CD8-positive, alpha-beta memory T cell (primary cell): Measurements from ENCODE around the gene EIF1AD. TPM values are rescaled to one million over a fixed set of nuclear protein-coding genes. Genes with fewer than 3 reads are reported as not detected.

ENCODE experiments used
- CTCF ChIA-PET: fragments of 350-600 bp; sonication (Branson Sonifier 250); formaldehyde crosslinking; loops from one replicate; lab custom pipeline; 2021; ENCODE audit warnings: antibody characterized with exemption; lab: Charles Lee
- POLR2A ChIA-PET: fragments of 350-600 bp; sonication (Branson Sonifier 250); formaldehyde crosslinking; loops from one replicate; lab custom pipeline; 2021; ENCODE audit warnings: antibody characterized with exemption; lab: Charles Lee
- DNase-seq, 5 donors: peaks; one replicate each; pipeline versions ENCODE4 v3.0.0 to v3.0.0-alpha.2; 2020 to 2022; ENCODE audit warnings: mixed read lengths in 1 of 5
- H3K27ac ChIP-seq: one replicate; pipeline ENCODE4 v1.7.0; 2013; ENCODE audit warnings: low read depth, mild to moderate bottlenecking, low read length, moderate library complexity
- H3K27me3 ChIP-seq: 2 replicates; pipeline ENCODE4 v1.7.0; 2013; ENCODE audit warnings: low read length, mild to moderate bottlenecking; ENCODE audit not compliant: insufficient read depth, poor library complexity, severe bottlenecking
- H3K36me3 ChIP-seq: 2 replicates; pipeline ENCODE4 v1.7.0; 2013; ENCODE audit warnings: mild to moderate bottlenecking, low read length, moderate library complexity; ENCODE audit not compliant: insufficient read depth
- H3K4me1 ChIP-seq: 2 replicates; pipeline ENCODE4 v1.7.0; 2013; ENCODE audit warnings: mild to moderate bottlenecking, low read length, moderate library complexity; ENCODE audit not compliant: insufficient read depth
- H3K4me3 ChIP-seq: 2 replicates; pipeline ENCODE4 v1.7.0; 2013; ENCODE audit warnings: mild to moderate bottlenecking, low read length
- H3K9me3 ChIP-seq: 2 replicates; pipeline ENCODE4 v1.7.0; 2013; ENCODE audit warnings: mild to moderate bottlenecking, low read length
- H3K27ac Mint-ChIP-seq, 8 donors: one replicate each; pipeline ENCODE4 v1.8.0; 2020 to 2021; ENCODE audit warnings: mixed read lengths in 8 of 8, mild to moderate bottlenecking in 6 of 8, inconsistent platforms in 3 of 8, moderate library complexity in 3 of 8
- H3K27me3 Mint-ChIP-seq, 2 donors: one replicate each; pipeline ENCODE4 v1.8.0; 2020 to 2021; ENCODE audit warnings: mixed read lengths in 2 of 2, mild to moderate bottlenecking in 1 of 2, moderate library complexity in 1 of 2
- H3K36me3 Mint-ChIP-seq, 3 donors: one replicate each; pipeline ENCODE4 v1.8.0; 2020 to 2021; ENCODE audit warnings: mixed read lengths in 3 of 3, inconsistent platforms in 1 of 3, mild to moderate bottlenecking in 1 of 3
- H3K4me1 Mint-ChIP-seq, 3 donors: one replicate each; pipeline ENCODE4 v1.8.0; 2020 to 2021; ENCODE audit warnings: mixed read lengths in 3 of 3, inconsistent platforms in 1 of 3, mild to moderate bottlenecking in 1 of 3
- H3K4me3 Mint-ChIP-seq, 7 donors: one replicate each; pipeline ENCODE4 v1.8.0; 2020 to 2021; ENCODE audit warnings: mixed read lengths in 7 of 7, mild to moderate bottlenecking in 6 of 7, moderate library complexity in 4 of 7, inconsistent platforms in 2 of 7
- H3K9me3 Mint-ChIP-seq, 5 donors: one replicate each; pipeline ENCODE4 v1.8.0; 2020 to 2022; ENCODE audit warnings: mixed read lengths in 5 of 5, mild to moderate bottlenecking in 3 of 5, moderate library complexity in 2 of 5, inconsistent platforms in 1 of 5
- polyA plus RNA-seq: library from polyadenylated mRNA; unstranded; fragments of 300-500 nt; fragmentation: Illumina TruSeq; gene quantifications from one replicate; pipeline ENCODE4 v1.2.3, GENCODE V29; 2021
- total RNA-seq, 2 experiments: library from RNA; stranded (reverse); gene quantifications; one replicate each; pipeline ENCODE4 v1.2.3, GENCODE V29; 2021

Gene EIF1AD
- total and polyA plus RNA-seq, 3 experiments from 2014 or later: 16.1 to 81.3 (median 81.2) TPM

DNA sequence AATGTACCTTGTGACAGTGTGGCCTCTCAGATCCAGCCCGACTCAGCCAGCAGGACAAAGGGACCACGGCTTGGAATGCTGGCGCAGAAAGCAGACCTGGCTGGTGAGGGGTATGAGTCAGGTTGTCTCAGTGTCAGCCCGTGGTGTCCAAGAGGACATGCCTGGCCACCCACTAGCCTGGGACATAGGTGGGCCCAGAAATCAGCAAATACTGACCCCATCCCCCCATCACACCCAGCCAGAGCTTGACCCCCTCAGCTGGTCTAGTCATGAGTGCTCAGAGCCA, 4.9 kb upstream of the EIF1AD start:
- Mint-ChIP-seq H3K36me3 (peaks cover 0 to 23% (median 0%) of the 10 kb centered on the region in 3 donors), H3K4me3 (peak overlapping the region in 1 of 7 donors; percentile 61), H3K9me3 (no peaks in the 10 kb centered on the region), H3K27me3 (peaks cover 5 to 10% of the 10 kb centered on the region in 2 donors), H3K27ac (peak overlapping the region in 2 of 8 donors; percentile 22 to 92), H3K4me1 (peaks cover 17 to 23% (median 19%) of the 10 kb centered on the region in 3 donors)
- no peak overlapping the region for H3K27ac ChIP-seq
- H3K9me3 ChIP-seq: no peaks in the 10 kb centered on the region
- peaks cover 8% of the 10 kb centered on the region for H3K4me1 ChIP-seq
- no peak for DNase-seq
- ChIA-PET CTCF (no interaction called here), POLR2A (no interaction called here)
- peaks cover 11% of the 10 kb centered on the region for H3K36me3 ChIP-seq
- peaks cover 4% of the 10 kb centered on the region for H3K27me3 ChIP-seq
- H3K4me3 ChIP-seq: no peak overlapping the region

DNA sequence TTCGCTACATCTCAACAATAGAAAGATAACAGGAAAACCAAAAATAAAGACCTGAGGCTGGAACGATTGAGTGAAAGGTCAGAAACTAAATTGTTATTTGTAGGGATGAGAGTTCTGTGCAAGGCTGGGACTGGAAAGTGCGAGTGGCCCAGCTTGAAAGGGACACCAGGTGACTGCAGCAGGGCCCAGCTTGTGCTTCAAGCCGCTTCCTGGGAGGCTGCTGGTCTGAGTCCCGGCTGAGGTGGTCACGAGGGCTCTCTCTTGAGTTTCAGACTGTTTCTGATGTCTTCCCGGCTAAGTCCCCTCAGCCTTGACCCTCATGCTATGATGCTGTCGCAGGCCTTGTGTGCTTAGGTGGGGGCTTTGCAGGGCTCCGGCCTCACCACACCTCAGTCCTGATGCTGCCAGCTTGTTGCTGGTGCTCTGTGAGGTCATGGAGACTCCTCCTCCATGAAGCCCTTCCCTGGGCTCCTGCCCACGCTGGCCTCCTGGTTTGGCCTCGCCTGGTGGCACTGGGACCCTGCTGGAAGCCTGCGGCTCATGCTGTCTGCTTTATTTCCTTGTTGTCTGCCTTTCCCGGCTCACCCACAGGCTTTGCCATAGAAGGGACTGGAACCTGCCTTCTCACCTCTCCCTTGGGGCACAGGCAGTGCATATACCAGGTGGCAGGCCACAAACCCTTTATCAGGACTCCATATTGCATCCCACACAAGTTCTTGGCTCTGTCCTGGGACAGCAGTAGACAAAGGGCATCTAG, 4.4 kb upstream of the EIF1AD start:
- peaks cover 9% of the 10 kb centered on the region for H3K4me1 ChIP-seq
- POLR2A ChIA-PET: no interaction called here
- CTCF ChIA-PET: no interaction called here
- Mint-ChIP-seq H3K36me3 (peaks cover 0 to 28% (median 0%) of the 10 kb centered on the region in 3 donors), H3K4me3 (peak overlapping the region in 1 of 7 donors; percentile 61), H3K4me1 (peaks cover 22 to 28% (median 24%) of the 10 kb centered on the region in 3 donors), H3K27ac (peak overlapping the region in 2 of 8 donors; percentile 22 to 92), H3K27me3 (peaks cover 5 to 6% of the 10 kb centered on the region in 2 donors), H3K9me3 (no peaks in the 10 kb centered on the region)
- no peak overlapping the region for H3K27ac ChIP-seq
- no peaks in the 10 kb centered on the region for H3K9me3 ChIP-seq
- peaks cover under 1% of the 10 kb centered on the region for H3K27me3 ChIP-seq
- DNase-seq: no peak
- H3K4me3 ChIP-seq: no peak overlapping the region
- peaks cover 11% of the 10 kb centered on the region for H3K36me3 ChIP-seq

DNA sequence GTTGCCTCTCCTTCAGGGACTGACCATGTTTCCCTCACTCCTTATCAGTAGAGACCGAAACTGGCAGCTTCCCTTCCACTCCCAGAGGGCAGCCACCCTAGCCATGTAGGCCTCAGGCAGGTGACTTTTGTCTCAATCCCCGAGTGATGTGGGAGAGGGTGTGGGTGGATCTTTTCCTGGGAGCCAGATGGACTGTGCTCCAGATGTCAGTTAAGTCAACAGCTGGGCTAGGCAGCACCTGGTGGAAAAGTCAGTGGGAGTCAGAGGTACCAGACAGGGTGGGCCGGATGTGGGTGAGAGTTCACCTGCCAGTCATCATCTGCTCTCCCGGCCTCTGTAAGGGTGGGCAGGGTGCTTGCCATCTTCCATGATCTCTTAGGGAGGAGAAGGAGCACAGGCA, 2.2 kb upstream of the EIF1AD start:
- Histone ChIP-seq H3K27me3 (no peaks in the 10 kb centered on the region), H3K9me3 (no peaks in the 10 kb centered on the region), H3K4me3 (no peak overlapping the region), H3K27ac (no peak overlapping the region), H3K4me1 (peaks cover 20% of the 10 kb centered on the region), H3K36me3 (peaks cover 22% of the 10 kb centered on the region)
- DNase-seq: no peak
- ChIA-PET CTCF (no interaction called here), POLR2A (no interaction called here)
- peaks cover 0 to 44% (median 0%) of the 10 kb centered on the region in 3 donors for H3K36me3 Mint-ChIP-seq
- no peaks in the 10 kb centered on the region for H3K9me3 Mint-ChIP-seq
- peaks cover 0 to 3% of the 10 kb centered on the region in 2 donors for H3K27me3 Mint-ChIP-seq
- H3K27ac Mint-ChIP-seq: peak overlapping the region in 3 of 8 donors; percentile 73 to 95 (median 90)
- peak overlapping the region in 6 of 7 donors; percentile 39 to 97 (median 60) for H3K4me3 Mint-ChIP-seq
- H3K4me1 Mint-ChIP-seq: peaks cover 32 to 45% (median 42%) of the 10 kb centered on the region in 3 donors

DNA sequence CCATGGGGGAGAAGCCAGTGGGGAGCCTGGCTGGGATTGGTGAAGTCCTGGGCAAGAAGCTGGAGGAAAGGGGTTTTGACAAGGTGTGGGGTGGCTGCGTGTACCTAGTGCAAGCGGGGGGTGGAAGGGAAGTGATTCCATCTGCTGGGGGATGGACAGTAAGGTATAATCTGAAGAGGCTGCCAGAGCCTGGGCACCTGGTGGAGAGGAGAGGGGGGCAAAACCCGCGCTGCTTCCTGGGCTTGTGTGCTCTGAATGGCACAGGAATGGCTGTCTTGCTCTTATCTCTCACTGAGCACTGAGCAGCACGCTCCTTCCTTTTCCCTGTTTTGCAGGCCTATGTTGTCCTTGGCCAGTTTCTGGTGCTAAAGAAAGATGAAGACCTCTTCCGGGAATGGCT, 1.3 kb upstream of the EIF1AD start:
- CTCF ChIA-PET: interaction anchor here (0.7 to 1.5 kb wide), 7 partner anchors 10 to 292 kb away, joined by 3 to 7 read pairs (median 4); partner anchors contain the start of genes FIBP and KAT5
- peaks cover 29% of the 10 kb centered on the region for H3K36me3 ChIP-seq
- peak overlapping the region; percentile 81 to 96 (median 89) for H3K27ac Mint-ChIP-seq
- no peaks in the 10 kb centered on the region for H3K9me3 ChIP-seq
- H3K9me3 Mint-ChIP-seq: no peaks in the 10 kb centered on the region
- H3K27me3 Mint-ChIP-seq: peaks cover 0 to 3% of the 10 kb centered on the region in 2 donors
- peak overlapping the region; percentile 97 to 100 (median 99) for H3K4me3 Mint-ChIP-seq
- H3K27ac ChIP-seq: peak overlapping the region; percentile 95
- H3K36me3 Mint-ChIP-seq: peaks cover 0 to 53% (median 4%) of the 10 kb centered on the region in 3 donors
- H3K4me3 ChIP-seq: peak overlapping the region; percentile 99
- POLR2A ChIA-PET: interaction anchor here (0.5 to 1.5 kb wide), 4 partner anchors 19 to 1784 kb away, joined by 3 to 9 read pairs (median 3); partner anchors contain the start of gene CCDC85B
- H3K27me3 ChIP-seq: no peaks in the 10 kb centered on the region
- DNase-seq: no peak
- peaks cover 20% of the 10 kb centered on the region for H3K4me1 ChIP-seq
- peaks cover 33 to 47% (median 44%) of the 10 kb centered on the region in 3 donors for H3K4me1 Mint-ChIP-seq

DNA sequence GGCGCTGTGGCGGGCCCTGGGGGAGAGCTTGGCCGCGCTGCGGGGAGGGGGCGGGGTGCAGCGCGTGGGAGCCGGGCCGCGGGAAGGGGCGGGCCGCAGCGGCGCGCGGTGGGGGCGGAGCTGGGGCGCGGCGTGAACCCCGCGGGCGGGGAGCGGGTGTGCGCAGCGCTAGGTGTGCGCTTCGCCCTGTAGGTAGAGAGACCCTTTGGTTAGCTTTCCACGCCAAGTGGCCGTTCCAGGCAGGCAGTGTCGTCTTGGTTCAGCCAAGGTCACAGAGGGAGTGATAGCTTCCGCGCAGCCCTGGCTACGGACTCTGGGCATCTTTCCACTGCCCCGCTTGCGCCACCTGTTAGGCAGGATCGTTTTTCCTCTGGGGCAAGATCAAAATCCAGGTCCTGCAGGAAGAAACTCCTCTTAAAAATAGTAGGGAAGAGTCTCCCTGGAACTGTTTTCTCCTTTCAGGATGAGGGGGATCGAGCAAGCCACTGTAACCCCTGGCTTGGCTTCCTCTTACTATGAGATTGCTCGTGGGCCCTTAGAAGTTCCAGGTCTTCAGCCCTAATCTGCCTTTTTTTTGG, 780 bp upstream of the EIF1AD start:
- no peaks in the 10 kb centered on the region for H3K9me3 Mint-ChIP-seq
- ChIA-PET POLR2A (interaction anchor here (0.5 to 1.5 kb wide), 8 partner anchors 20 to 1784 kb away, joined by 3 to 9 read pairs (median 3); partner anchors contain the start of genes CCDC85B, FIBP and MUS81), CTCF (interaction anchor here (0.7 to 1.5 kb wide), 8 partner anchors 10 to 291 kb away, joined by 3 to 7 read pairs (median 4); partner anchors contain the start of genes FIBP and KAT5)
- Histone ChIP-seq H3K27me3 (no peaks in the 10 kb centered on the region), H3K9me3 (no peaks in the 10 kb centered on the region), H3K4me3 (peak overlapping the region; percentile 99), H3K27ac (peak overlapping the region; percentile 95), H3K36me3 (peaks cover 34% of the 10 kb centered on the region), H3K4me1 (peaks cover 20% of the 10 kb centered on the region)
- H3K27me3 Mint-ChIP-seq: peaks cover 0 to 3% of the 10 kb centered on the region in 2 donors
- H3K27ac Mint-ChIP-seq: peak overlapping the region; percentile 87 to 100 (median 98)
- peak in 1 of 5 donors; percentile 65 for DNase-seq
- H3K4me3 Mint-ChIP-seq: peak overlapping the region; percentile 97 to 100 (median 99)
- H3K4me1 Mint-ChIP-seq: peaks cover 33 to 49% (median 46%) of the 10 kb centered on the region in 3 donors
- H3K36me3 Mint-ChIP-seq: peaks cover 2 to 58% (median 7%) of the 10 kb centered on the region in 3 donors

DNA sequence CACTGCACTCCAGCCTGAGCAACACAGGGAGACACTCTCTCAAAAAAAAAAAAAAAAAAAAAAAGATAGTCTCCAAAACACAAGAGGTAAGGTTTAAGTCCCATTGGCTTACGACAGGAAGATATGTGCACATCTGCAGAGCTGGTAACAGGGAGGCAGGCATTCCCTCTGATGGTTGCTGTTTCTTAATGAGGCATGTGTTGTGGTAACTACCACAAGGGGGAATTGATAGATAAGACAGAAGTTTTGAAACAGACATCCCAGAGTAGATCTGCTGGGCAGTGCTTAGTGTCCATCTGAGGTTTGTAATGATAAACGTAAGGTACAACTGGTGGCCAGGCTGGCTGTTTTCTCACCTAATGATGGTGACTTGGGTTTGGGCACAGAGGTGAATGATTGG, 4.7 kb downstream of the EIF1AD start:
- Mint-ChIP-seq H3K4me1 (peaks cover 20 to 36% (median 34%) of the 10 kb centered on the region in 3 donors), H3K36me3 (peaks cover 7 to 58% (median 12%) of the 10 kb centered on the region in 3 donors), H3K4me3 (peak overlapping the region in 1 of 7 donors; percentile 60), H3K27me3 (peaks cover 0 to 2% of the 10 kb centered on the region in 2 donors), H3K27ac (peak overlapping the region in 1 of 8 donors; percentile 47), H3K9me3 (no peaks in the 10 kb centered on the region)
- Histone ChIP-seq H3K27ac (no peak overlapping the region), H3K4me3 (no peak overlapping the region), H3K4me1 (peaks cover 12% of the 10 kb centered on the region), H3K27me3 (no peaks in the 10 kb centered on the region), H3K9me3 (no peaks in the 10 kb centered on the region), H3K36me3 (peaks cover 33% of the 10 kb centered on the region)
- CTCF ChIA-PET: interaction anchor here (0.7 kb wide), 1 partner anchor 113 kb away, joined by 4 read pairs; no protein-coding TSS in a partner anchor
- no peak for DNase-seq
- POLR2A ChIA-PET: no interaction called here

DNA sequence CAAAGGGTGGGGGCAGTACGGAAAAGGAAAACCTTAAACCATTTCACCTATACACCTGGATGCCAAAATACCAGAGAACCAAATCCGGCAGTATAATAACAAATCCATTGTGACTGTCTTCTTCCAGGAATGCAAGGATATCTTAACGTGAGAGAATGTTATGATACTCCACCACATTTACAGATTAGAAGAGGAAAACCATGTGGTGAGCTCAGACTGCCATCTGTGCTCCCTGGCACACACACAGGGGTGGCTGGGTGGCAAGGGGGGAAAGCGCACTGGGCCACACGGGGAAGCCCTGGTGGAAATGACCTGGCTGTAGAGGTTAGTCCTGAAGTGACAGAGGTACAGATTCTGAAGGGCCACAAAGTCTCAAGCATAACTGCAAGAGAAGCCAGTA, 9.9 kb downstream of the EIF1AD start:
- H3K9me3 ChIP-seq: no peaks in the 10 kb centered on the region
- Mint-ChIP-seq H3K9me3 (no peaks in the 10 kb centered on the region), H3K27me3 (no peaks in the 10 kb centered on the region), H3K4me3 (no peak overlapping the region), H3K4me1 (peaks cover 5 to 7% (median 6%) of the 10 kb centered on the region in 3 donors), H3K36me3 (peaks cover 0 to 18% (median 3%) of the 10 kb centered on the region in 3 donors), H3K27ac (peak overlapping the region in 1 of 8 donors; percentile 33)
- H3K4me3 ChIP-seq: no peak overlapping the region
- no peaks in the 10 kb centered on the region for H3K4me1 ChIP-seq
- H3K36me3 ChIP-seq: peaks cover 4% of the 10 kb centered on the region
- POLR2A ChIA-PET: no interaction called here
- DNase-seq: no peak
- CTCF ChIA-PET: interaction anchor here (0.8 to 7.9 kb wide), 4 partner anchors 53 to 212 kb away, joined by 3 to 87 read pairs (median 4); partner anchors contain the start of genes CCDC85B and FIBP
- no peaks in the 10 kb centered on the region for H3K27me3 ChIP-seq
- no peak overlapping the region for H3K27ac ChIP-seq
